RKO (cell line): ENCODE data around the gene ING3.
"Not testable (repeated sequence)": the region's sequence is repeated elsewhere in the genome, so short reads cannot be mapped to it uniquely, and the experiment has no call there.

ENCODE experiments used
- DNase-seq: peaks from one replicate; pipeline ENCODE4 v3.0.0-alpha.2; 2016; ENCODE audit warnings: low spot score

The ING3 gene

DNA sequence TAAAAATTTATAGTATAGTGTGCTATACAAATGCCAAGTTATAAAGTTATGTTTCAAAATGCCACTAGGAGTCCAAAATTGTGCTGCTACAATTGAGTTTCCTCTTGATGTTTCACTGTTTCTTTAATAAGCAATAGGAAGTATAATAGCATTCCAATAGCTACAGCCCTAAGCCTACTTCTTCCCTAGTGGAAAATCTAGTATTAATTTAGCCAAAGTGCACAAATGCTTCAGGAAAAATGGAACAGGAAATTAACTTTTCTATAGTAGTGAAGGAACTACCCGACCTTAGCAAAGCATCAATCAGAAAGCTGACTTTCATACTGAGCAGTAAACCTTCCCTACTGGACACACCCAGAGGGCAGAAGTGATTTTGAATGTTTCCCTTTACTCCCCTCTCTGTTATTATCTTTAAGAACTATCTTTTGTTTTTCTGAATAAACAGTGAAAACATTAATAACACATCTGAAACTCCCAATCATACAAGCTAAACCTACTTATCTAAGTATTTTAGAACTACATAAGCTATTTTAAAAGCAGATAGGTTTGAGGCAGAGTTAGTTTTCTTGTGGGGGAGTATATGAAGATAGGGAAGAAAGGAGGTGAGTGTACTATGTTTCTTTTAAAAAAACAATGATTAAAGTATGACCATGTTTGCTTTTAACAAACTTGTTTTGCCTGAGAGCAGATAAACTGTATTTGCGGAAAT, 51.6 kb downstream of the ING3 start:
- no peak for DNase-seq

DNA sequence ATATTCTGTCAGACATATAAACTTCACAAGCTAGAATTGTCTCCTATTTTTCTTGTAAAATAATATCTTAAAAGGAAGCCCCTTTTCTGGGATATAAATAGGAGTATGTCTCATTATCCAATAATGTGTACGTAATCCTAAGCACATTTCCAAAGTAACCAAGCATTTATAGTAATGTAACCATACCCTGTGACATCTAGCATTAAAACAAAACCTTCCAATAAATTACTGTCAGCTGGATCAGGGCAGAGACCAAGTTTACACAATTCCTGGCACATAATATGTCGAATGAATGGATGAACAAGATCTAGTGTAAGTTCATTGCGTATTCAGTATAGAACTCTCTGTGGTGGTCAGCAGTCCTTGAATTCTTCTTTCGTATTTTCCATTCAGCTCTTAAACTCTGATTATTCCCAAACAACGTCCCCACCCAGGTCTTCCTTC, 52.2 kb downstream of the ING3 start:
- DNase-seq = no peak

- no peak for DNase-seq
Measured at GRCh38 chr7:121003986-121004685, 53.6 kb downstream of the ING3 start.

DNA sequence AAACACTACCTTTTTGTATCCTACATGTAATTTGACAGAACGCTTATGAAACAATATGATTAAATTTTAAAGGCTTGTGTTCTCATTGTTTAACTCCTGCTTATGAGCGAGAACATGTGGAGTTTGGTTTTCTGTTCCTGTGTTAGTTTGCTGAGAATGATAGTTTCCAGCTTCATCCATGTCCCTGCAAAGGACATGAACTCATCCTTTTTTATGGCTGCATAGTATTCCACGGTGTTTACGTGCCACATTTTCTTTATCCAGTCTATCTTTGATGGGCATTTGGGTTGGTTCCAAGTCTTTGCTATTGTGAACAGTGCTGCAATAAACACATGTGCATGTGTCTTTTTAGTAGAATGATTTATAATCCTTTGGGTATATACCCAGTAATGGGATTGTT, 54.5 kb downstream of the ING3 start:
- not testable (repeated sequence) for DNase-seq

- no peak for DNase-seq
Measured at GRCh38 chr7:121005996-121006584, 55.5 kb downstream of the ING3 start.

- no peak for DNase-seq
Measured at GRCh38 chr7:121006711-121007315, 56.2 kb downstream of the ING3 start.

- DNase-seq = no peak
Measured at GRCh38 chr7:121008816-121009215, 58.2 kb downstream of the ING3 start.

DNA sequence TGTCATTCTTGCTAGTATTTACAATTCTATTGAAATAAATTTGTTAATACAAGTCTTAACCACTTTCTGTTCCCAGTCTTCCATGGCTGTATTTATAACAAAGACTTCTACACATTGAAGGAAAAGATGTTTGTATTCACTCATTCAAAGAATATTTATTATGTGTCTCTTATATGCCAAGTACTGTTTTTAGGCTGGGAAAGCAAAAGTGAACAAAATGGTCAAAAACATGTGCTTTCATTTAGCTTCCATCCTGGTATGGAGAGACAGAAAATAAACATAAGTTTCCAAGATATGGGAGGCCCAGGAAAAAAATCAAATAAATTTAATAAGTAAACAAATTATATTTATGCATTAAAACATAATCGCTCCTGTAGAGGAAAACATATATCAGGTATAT, 60.8 kb downstream of the ING3 start:
- DNase-seq = no peak

GRCh38 chr7:121012170-121012874, 61.7 kb downstream of the ING3 start:
- DNase-seq = no peak

GRCh38 chr7:121012919-121013318, 62.3 kb downstream of the ING3 start:
- no peak for DNase-seq

DNA sequence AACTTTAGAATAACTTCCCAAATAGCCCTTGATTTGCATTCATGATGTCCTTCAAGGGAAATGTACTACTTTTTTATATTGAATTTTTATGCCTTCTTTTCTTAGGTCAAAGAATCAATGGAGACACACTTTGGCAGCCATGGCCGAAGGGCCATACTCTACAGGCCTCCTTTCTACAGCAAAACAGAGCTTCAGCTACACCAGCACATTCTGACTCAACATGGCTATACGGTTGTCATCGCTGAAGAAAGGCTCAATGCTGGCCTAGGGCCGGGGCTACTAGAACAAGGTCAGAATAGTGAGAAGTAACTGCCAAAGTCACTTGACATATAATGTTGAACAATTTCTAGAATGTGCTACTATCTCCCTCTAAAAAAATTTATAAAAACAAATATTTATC, 65.0 kb downstream of the ING3 start:
- DNase-seq = no peak

- no peak for DNase-seq
Measured at GRCh38 chr7:121016966-121017365, 66.4 kb downstream of the ING3 start.

DNA sequence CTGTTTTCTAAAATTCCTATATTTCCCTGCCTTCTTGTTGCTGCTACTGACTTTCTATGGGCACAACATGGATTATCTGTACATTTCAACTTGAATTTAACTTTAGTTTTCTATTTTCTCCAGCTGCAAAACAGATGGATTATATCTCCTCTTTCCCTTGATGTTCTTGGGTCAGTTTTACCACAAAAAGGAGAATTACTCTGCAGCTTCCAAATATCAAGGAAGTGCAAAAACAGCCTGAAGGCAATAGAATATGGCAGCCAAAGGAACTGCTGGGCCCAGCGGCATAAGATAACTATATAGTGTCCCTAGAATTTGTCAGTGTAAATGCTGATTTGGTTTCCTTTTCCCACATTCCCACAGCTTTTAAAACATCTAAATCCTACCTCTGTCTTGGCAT, 67.0 kb downstream of the ING3 start:
- no peak for DNase-seq

DNA sequence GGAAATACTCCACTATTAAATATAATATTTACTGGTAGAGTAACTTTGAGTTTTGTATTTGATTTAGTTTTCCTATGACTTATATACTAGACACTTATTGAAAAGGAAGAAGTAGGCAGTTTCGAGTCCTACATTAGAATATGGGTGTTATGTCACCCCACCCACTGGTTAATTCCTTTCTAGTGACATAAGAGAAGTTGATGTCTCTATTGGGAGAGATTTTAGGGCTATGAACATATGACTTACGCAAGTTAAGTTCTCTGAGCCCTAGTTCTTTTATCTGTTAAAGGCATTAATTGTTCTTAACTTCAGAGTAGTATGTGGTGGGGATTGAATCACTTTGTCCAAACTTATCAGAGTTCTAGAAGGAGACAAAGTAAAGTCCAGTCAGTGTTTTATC, 68.4 kb downstream of the ING3 start:
- DNase-seq = peak; percentile 16

- no peak for DNase-seq
Measured at GRCh38 chr7:121020249-121020988, 69.8 kb downstream of the ING3 start.

DNA sequence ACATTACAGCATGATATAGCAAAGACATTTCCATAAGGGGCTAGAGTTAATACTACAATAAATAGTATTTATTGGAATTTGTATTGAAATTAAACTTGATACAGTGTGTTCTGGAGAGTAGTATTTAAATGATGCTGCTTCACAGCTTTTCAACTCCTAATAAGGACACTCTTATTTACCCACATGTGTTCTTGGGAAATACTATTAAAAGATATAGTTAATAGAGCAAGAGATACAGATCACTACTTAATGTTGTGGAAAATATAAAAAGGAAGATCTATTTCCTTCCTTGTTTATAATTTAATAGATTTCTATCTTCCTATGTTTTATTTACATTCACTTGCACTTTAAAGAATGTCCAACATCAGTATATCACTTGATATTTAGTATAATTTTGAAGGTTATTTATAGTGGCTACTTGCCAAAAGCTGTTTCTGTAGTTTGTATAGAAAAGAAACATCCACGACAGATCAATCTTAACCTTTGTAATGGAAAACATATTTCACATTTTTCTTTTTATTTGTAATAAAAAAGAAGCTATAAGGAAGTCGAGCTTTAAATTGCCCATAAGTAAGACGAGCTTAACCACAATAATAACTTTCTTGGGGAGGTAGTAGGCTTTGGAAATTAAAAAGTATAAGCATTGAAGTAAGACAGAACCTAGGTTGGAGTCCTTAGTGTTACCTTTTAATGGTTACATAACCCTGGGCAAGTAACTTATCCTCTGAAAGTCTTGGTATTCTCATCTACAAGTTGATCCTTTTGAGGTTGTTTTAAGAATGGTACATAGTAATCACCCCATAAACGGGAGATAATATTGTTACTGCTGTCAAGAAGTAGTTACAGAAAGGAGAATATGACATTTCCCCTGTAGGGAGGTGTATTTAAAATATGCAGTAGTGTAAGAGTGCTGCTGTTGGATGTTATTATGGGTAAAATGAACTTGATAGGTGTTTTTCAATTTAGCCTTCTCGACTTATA, 70.7 kb downstream of the ING3 start:
- no peak for DNase-seq

DNA sequence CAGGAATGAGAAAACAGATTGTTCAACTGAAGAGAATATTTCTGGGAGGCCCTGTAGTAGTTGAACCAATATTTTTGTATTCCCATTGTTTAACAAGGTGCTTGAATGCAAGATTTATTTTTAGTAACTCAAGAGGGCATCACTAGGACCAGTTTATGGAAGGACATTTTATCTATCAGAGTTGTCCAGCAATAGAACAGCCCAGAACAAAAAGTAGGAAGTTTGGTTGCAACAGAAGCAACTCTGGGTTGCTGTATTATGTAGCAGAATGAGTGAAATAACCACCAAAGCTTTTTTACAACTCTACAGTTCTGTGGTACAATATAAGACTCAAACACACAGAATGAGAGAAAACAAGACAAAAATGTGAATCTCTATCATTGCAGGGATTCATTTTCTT, 72.6 kb downstream of the ING3 start:
- no peak for DNase-seq

GRCh38 chr7:121023683-121024511, 73.3 kb downstream of the ING3 start:
- DNase-seq = no peak

DNA sequence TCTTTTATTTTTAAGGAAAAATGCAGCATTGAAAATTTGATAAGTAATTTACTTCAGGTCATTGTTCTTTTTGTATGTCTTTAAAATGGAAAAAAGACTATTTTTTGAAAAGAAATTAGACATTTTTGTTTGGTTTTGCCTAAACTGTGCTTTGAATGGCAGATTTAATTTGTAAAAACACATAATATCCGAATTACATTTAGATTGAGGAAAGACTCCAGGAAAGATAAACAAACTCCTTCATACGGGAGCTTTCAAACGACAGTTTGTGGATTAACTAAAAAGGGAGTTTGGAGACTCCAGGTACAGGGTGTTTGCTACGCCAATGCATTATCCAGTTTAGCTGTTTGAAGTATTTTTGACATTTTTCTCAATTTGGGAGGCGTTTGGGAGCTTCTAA, 74.0 kb downstream of the ING3 start:
- no peak for DNase-seq
